Peyer's patch (tissue), 4 donors: Measurements from ENCODE around the gene DNMT3A.

ENCODE experiments used
- POLR2A ChIP-seq, 2 donors: fragments of 450-650 bp; IDR thresholded peaks; one replicate each; pipeline ENCODE4 v1.5.1; 2017; ENCODE audit warnings: antibody characterized with exemption in 2 of 2, mild to moderate bottlenecking in 2 of 2, moderate library complexity in 2 of 2
- TF ChIP-seq, protein P1 (sequence below), 6 experiments: fragments of 450-650 bp in 4 of 6; fragments of 200-600 bp in 2 of 6; sonication (generic) in 1 of 6; IDR thresholded peaks; one replicate each; pipeline ENCODE4 v1.5.1; 2017 to 2019; ENCODE audit warnings: antibody characterized with exemption in 6 of 6, mild to moderate bottlenecking in 3 of 6, moderate library complexity in 1 of 6

DNA sequence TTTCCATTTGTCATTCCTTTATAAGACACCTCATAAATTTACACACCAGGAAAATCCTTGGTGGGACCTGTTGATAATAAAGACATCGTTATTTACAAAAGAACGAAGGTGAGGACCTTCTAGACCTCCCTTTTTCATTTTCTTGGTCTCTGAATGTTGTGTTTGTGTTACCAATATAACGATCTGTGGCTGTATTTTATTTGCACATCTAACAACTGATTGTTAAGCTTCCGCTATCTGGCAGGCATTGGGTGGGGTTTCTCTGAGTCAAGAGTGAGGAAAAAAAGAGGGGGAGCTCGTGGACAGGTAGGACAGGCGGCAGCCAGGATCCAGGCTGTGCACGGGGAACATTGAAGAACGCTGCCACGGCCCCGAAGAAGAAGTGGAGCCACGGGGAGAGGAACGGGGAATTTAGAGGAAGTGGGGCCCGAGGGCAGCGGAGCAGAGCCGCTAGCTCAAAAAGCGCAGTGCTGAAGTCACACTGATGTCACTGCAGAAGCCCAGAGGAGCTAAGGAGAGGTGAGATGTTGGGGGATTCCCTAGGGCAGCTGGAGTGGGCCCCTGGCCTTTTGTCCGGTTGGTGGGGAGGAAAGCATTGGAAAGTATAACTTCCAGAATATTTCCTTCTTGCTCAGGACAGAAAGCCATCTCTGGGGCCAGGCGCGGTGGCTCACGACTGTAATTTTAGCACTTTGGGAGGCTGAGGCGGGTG lies 20.9 kb upstream of the DNMT3A start:
- TF ChIP-seq, protein P1, sequence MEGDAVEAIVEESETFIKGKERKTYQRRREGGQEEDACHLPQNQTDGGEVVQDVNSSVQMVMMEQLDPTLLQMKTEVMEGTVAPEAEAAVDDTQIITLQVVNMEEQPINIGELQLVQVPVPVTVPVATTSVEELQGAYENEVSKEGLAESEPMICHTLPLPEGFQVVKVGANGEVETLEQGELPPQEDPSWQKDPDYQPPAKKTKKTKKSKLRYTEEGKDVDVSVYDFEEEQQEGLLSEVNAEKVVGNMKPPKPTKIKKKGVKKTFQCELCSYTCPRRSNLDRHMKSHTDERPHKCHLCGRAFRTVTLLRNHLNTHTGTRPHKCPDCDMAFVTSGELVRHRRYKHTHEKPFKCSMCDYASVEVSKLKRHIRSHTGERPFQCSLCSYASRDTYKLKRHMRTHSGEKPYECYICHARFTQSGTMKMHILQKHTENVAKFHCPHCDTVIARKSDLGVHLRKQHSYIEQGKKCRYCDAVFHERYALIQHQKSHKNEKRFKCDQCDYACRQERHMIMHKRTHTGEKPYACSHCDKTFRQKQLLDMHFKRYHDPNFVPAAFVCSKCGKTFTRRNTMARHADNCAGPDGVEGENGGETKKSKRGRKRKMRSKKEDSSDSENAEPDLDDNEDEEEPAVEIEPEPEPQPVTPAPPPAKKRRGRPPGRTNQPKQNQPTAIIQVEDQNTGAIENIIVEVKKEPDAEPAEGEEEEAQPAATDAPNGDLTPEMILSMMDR (IDR thresholded peaks at IDR 0.05): no peak
- no peak for TF ChIP-seq POLR2A (IDR thresholded peaks at IDR 0.05)
